Measurements from ENCODE around the gene FAM13A.
"Not testable (repeated sequence)": the region's sequence is repeated elsewhere in the genome, so short reads cannot be mapped to it uniquely, and the experiment has no call there.

The FAM13A gene

GRCh38 chr4:89009115-89009514, 47.9 kb downstream of the FAM13A start:
- H3K4me3 ChIP-seq (replicated peaks; ENCODE audit: low read depth, low read length) = no peak overlapping the region
- TF ChIP-seq CTCF (IDR thresholded peaks at IDR 0.05; ENCODE audit: low read length, missing control alignments) = no peak
- DNase-seq (ENCODE audit: low read depth) = no peak

GRCh38 chr4:89008166-89008565, 48.8 kb downstream of the FAM13A start:
- H3K4me3 ChIP-seq (replicated peaks; ENCODE audit: low read depth, low read length) = no peak overlapping the region
- no peak for DNase-seq (ENCODE audit: low read depth)
- TF ChIP-seq CTCF (IDR thresholded peaks at IDR 0.05; ENCODE audit: low read length, missing control alignments) = no peak

- H3K4me3 ChIP-seq (replicated peaks; ENCODE audit: low read depth, low read length) = no peak overlapping the region
- no peak for DNase-seq (ENCODE audit: low read depth)
- TF ChIP-seq CTCF (IDR thresholded peaks at IDR 0.05; ENCODE audit: low read length, missing control alignments) = no peak
Measured at GRCh38 chr4:89007338-89007939, 49.5 kb downstream of the FAM13A start.

GRCh38 chr4:89006307-89006706, 50.7 kb downstream of the FAM13A start:
- H3K4me3 ChIP-seq (replicated peaks; ENCODE audit: low read depth, low read length) = no peak overlapping the region
- no peak for TF ChIP-seq CTCF (IDR thresholded peaks at IDR 0.05; ENCODE audit: low read length, missing control alignments)
- DNase-seq (ENCODE audit: low read depth) = no peak

- not testable (repeated sequence) for DNase-seq (ENCODE audit: low read depth)
Measured at GRCh38 chr4:89005066-89005465, 51.9 kb downstream of the FAM13A start.

GRCh38 chr4:89001647-89002445, 55.1 kb downstream of the FAM13A start:
- no peak for DNase-seq (ENCODE audit: low read depth)
- no peak overlapping the region for H3K4me3 ChIP-seq (replicated peaks; ENCODE audit: low read depth, low read length)
- TF ChIP-seq CTCF (IDR thresholded peaks at IDR 0.05; ENCODE audit: low read length, missing control alignments) = no peak

More at GRCh38 chr4:89005066-89005465, 51.9 kb downstream of the FAM13A start:
- H3K4me3 ChIP-seq (replicated peaks; ENCODE audit: low read depth, low read length) = not testable (repeated sequence)

GRCh38 chr4:89000844-89001360, 56.1 kb downstream of the FAM13A start:
- no peak overlapping the region for H3K4me3 ChIP-seq (replicated peaks; ENCODE audit: low read depth, low read length)
- peak; percentile 70 for DNase-seq (ENCODE audit: low read depth)
- no peak for TF ChIP-seq CTCF (IDR thresholded peaks at IDR 0.05; ENCODE audit: low read length, missing control alignments)

Data from fibroblast of pulmonary artery (primary cell).